DOHH2 (cell line): ENCODE measurements around the gene CCDC6.

Source experiments
- H3F3A ChIP-seq: fragments of 200-600 bp; sonication (generic), shearing (Covaris generic); 2 replicates; pipeline ENCODE4 v1.6.0; 2016; ENCODE audit warnings: antibody characterized with exemption, mild to moderate bottlenecking; ENCODE audit not compliant: control insufficient read depth, insufficient read depth
- H3K27ac ChIP-seq: fragments of 200-600 bp; sonication (generic); 2 replicates; pipeline ENCODE4 v1.5.1; 2014; ENCODE audit warnings: low read depth, mild to moderate bottlenecking, low read length, moderate library complexity
- H3K27me3 ChIP-seq: fragments of 200-600 bp; sonication (generic); 2 replicates; pipeline ENCODE4 v1.6.1; 2014; ENCODE audit warnings: mild to moderate bottlenecking, low read length, mixed read lengths; ENCODE audit not compliant: control insufficient read depth
- H3K36me3 ChIP-seq: fragments of 200-600 bp; sonication (generic); 2 replicates; pipeline ENCODE4 v1.6.1; 2014; ENCODE audit warnings: mild to moderate bottlenecking, low read length, moderate library complexity, mixed read lengths; ENCODE audit not compliant: control insufficient read depth
- H3K4me1 ChIP-seq: fragments of 200-600 bp; sonication (generic); 2 replicates; pipeline ENCODE4 v1.6.1; 2014; ENCODE audit warnings: mild to moderate bottlenecking, low read length, mixed read lengths; ENCODE audit not compliant: control insufficient read depth
- H3K4me2 ChIP-seq: fragments of 200-600 bp; sonication (generic); 2 replicates; pipeline ENCODE4 v1.6.0; 2014; ENCODE audit warnings: mild to moderate bottlenecking, low read length, moderate library complexity
- H3K4me3 ChIP-seq: fragments of 200-600 bp; sonication (generic); 2 replicates; pipeline ENCODE4 v1.5.1; 2014; ENCODE audit warnings: mild to moderate bottlenecking, low read length, mixed read lengths
- H3K79me2 ChIP-seq: fragments of 200-600 bp; sonication (generic); 2 replicates; pipeline ENCODE4 v1.6.1; 2014; ENCODE audit warnings: mild to moderate bottlenecking, low read length, mixed read lengths; ENCODE audit not compliant: control insufficient read depth
- H3K9me2 ChIP-seq: fragments of 200-600 bp; sonication (generic); replicated peaks from 2 replicates; pipeline ENCODE4 v1.6.1; 2014; ENCODE audit warnings: mild to moderate bottlenecking, low read length, mixed read lengths; ENCODE audit not compliant: control insufficient read depth
- H3K9me3 ChIP-seq: fragments of 200-600 bp; sonication (generic); 2 replicates; pipeline ENCODE4 v1.6.1; 2014; ENCODE audit warnings: antibody characterized with exemption, low read length, mixed read lengths; ENCODE audit not compliant: control insufficient read depth, insufficient read depth
- H4K20me1 ChIP-seq: fragments of 200-600 bp; sonication (generic); 2 replicates; pipeline ENCODE4 v1.6.0; 2014; ENCODE audit warnings: low read depth, mild to moderate bottlenecking, antibody characterized with exemption, low read length, moderate library complexity; ENCODE audit not compliant: control insufficient read depth, insufficient read depth
- CTCF ChIP-seq: fragments of 200-600 bp; sonication (generic); IDR thresholded peaks from one replicate; pipeline ENCODE4 v1.5.1; 2014; ENCODE audit warnings: antibody characterized with exemption, mild to moderate bottlenecking, low read depth, low read length; ENCODE audit not compliant: poor library complexity, severe bottlenecking
- EZH2phosphoT487 ChIP-seq: fragments of 200-600 bp; sonication (generic); IDR thresholded peaks from 2 replicates; pipeline ENCODE4 v1.6.1; 2017; ENCODE audit warnings: borderline replicate concordance, mild to moderate bottlenecking, antibody characterized with exemption, low read length, moderate library complexity, mixed read lengths

CCDC6 gene

GRCh38 chr10:59831658-59832503, 74.5 kb downstream of the CCDC6 start:
- Histone ChIP-seq H3K9me3 (no peaks in the 10 kb centered on the region), H3F3A (peaks cover 35% of the 10 kb centered on the region), H4K20me1 (no peaks in the 10 kb centered on the region), H3K4me1 (peaks cover 58% of the 10 kb centered on the region), H3K79me2 (peaks cover 55% of the 10 kb centered on the region), H3K27ac (peak overlapping the region; percentile 90), H3K4me2 (peak overlapping the region; percentile 85), H3K27me3 (no peaks in the 10 kb centered on the region), H3K9me2 (no peaks in the 10 kb centered on the region), H3K4me3 (0 out of 2 replicates have a peak overlapping the region, but pooled peaks have one; percentile 20), H3K36me3 (peaks cover 53% of the 10 kb centered on the region)
- no peak for TF ChIP-seq EZH2phosphoT487
- no peak for TF ChIP-seq CTCF

GRCh38 chr10:59830601-59831259, 75.6 kb downstream of the CCDC6 start:
- H3F3A ChIP-seq = peaks cover 25% of the 10 kb centered on the region
- no peaks in the 10 kb centered on the region for H4K20me1 ChIP-seq
- H3K4me3 ChIP-seq = no peak overlapping the region
- no peaks in the 10 kb centered on the region for H3K9me2 ChIP-seq
- H3K4me2 ChIP-seq = no peak overlapping the region
- no peak overlapping the region for H3K27ac ChIP-seq
- H3K9me3 ChIP-seq = no peaks in the 10 kb centered on the region
- no peaks in the 10 kb centered on the region for H3K27me3 ChIP-seq
- peaks cover 58% of the 10 kb centered on the region for H3K36me3 ChIP-seq
- H3K4me1 ChIP-seq = peaks cover 46% of the 10 kb centered on the region
- H3K79me2 ChIP-seq = peaks cover 53% of the 10 kb centered on the region
- TF ChIP-seq EZH2phosphoT487 (no peak), CTCF (peak; percentile 79)

- Histone ChIP-seq H3K9me3 (no peaks in the 10 kb centered on the region), H3K4me2 (no peak overlapping the region), H3K27ac (no peak overlapping the region), H3K4me1 (peaks cover 35% of the 10 kb centered on the region), H3K79me2 (peaks cover 61% of the 10 kb centered on the region), H3K36me3 (peaks cover 66% of the 10 kb centered on the region), H4K20me1 (no peaks in the 10 kb centered on the region), H3K4me3 (no peak overlapping the region), H3K27me3 (no peaks in the 10 kb centered on the region), H3K9me2 (no peaks in the 10 kb centered on the region), H3F3A (peaks cover 15% of the 10 kb centered on the region)
- TF ChIP-seq EZH2phosphoT487 (no peak), CTCF (no peak)
These were observed 76.8 kb downstream of the CCDC6 start for GRCh38 chr10:59829601-59830000.
